ENCODE measurements around the gene COPS9. TPM values are rescaled to one million over a fixed set of nuclear protein-coding genes. Genes with fewer than 3 reads are reported as not detected.

COPS9 gene
- total and polyA plus RNA-seq, 10 of the 15 experiments (the other 5 are each of a cell fraction or from before 2014, with no cell fraction given) = 80.8 to 419 (median 213) TPM

- TF ChIP-seq, protein P1, sequence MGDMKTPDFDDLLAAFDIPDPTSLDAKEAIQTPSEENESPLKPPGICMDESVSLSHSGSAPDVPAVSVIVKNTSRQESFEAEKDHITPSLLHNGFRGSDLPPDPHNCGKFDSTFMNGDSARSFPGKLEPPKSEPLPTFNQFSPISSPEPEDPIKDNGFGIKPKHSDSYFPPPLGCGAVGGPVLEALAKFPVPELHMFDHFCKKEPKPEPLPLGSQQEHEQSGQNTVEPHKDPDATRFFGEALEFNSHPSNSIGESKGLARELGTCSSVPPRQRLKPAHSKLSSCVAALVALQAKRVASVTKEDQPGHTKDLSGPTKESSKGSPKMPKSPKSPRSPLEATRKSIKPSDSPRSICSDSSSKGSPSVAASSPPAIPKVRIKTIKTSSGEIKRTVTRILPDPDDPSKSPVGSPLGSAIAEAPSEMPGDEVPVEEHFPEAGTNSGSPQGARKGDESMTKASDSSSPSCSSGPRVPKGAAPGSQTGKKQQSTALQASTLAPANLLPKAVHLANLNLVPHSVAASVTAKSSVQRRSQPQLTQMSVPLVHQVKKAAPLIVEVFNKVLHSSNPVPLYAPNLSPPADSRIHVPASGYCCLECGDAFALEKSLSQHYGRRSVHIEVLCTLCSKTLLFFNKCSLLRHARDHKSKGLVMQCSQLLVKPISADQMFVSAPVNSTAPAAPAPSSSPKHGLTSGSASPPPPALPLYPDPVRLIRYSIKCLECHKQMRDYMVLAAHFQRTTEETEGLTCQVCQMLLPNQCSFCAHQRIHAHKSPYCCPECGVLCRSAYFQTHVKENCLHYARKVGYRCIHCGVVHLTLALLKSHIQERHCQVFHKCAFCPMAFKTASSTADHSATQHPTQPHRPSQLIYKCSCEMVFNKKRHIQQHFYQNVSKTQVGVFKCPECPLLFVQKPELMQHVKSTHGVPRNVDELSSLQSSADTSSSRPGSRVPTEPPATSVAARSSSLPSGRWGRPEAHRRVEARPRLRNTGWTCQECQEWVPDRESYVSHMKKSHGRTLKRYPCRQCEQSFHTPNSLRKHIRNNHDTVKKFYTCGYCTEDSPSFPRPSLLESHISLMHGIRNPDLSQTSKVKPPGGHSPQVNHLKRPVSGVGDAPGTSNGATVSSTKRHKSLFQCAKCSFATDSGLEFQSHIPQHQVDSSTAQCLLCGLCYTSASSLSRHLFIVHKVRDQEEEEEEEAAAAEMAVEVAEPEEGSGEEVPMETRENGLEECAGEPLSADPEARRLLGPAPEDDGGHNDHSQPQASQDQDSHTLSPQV (IDR thresholded peaks at IDR 0.05) = no peak
- TF ChIP-seq FOS (IDR thresholded peaks at IDR 0.05; ENCODE audit: borderline replicate concordance, extremely low read depth, insufficient read length) (no peak), ZBTB40 (IDR thresholded peaks at IDR 0.05; ENCODE audit: borderline replicate concordance) (peak; percentile 89), SMARCA5 (IDR thresholded peaks at IDR 0.05) (peak; percentile 70; the same call in 1 of the 2 replicates), CEBPB (IDR thresholded peaks at IDR 0.05; ENCODE audit: borderline replicate concordance in 1 of 2, low read depth in 2 of 2, low read length in 2 of 2) (no peak), POLR2AphosphoS2 (IDR thresholded peaks at IDR 0.05; ENCODE audit: low read depth, low read length) (peak; percentile 60; the same call in 1 of the 2 replicates), IKZF2 (IDR thresholded peaks at IDR 0.05) (no peak), NR2C1 (IDR thresholded peaks at IDR 0.05) (peak; percentile 51), SIN3A (IDR thresholded peaks at IDR 0.05; ENCODE audit: low read depth, low read length) (no peak), STAT1 (conservative IDR thresholded peaks at IDR 0.05) (no peak), STAT3 (IDR thresholded peaks at IDR 0.05; ENCODE audit: low read depth, low read length) (no peak), NFXL1 (IDR thresholded peaks at IDR 0.05; ENCODE audit: borderline replicate concordance) (no peak), REST (IDR thresholded peaks at IDR 0.05; ENCODE audit: low read depth, low read length) (no peak)
- TF ChIP-seq, protein P2, sequence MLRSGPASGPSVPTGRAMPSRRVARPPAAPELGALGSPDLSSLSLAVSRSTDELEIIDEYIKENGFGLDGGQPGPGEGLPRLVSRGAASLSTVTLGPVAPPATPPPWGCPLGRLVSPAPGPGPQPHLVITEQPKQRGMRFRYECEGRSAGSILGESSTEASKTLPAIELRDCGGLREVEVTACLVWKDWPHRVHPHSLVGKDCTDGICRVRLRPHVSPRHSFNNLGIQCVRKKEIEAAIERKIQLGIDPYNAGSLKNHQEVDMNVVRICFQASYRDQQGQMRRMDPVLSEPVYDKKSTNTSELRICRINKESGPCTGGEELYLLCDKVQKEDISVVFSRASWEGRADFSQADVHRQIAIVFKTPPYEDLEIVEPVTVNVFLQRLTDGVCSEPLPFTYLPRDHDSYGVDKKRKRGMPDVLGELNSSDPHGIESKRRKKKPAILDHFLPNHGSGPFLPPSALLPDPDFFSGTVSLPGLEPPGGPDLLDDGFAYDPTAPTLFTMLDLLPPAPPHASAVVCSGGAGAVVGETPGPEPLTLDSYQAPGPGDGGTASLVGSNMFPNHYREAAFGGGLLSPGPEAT (IDR thresholded peaks at IDR 0.05; ENCODE audit: low read depth) = no peak
Observed at GRCh38 chr2:240136013-240136670, at the start of gene COPS9 (continued).
